Muscle of arm (tissue), 12 donors: ENCODE measurements around the gene UBL5. TPM values are rescaled to one million over a fixed set of nuclear protein-coding genes. Genes with fewer than 3 reads are reported as not detected.
A peak's percentile ranks its signal among the peaks of the same experiment; 100 is the strongest.

ENCODE experiments used
- DNase-seq: peaks from one replicate; pipeline ENCODE4 v3.0.0-alpha.2; 2013
- polyA plus RNA-seq, 12 donors: library from polyadenylated mRNA; unstranded; fragments of 120-200 nt; gene quantifications; one replicate each; pipeline ENCODE4 v1.2.1, GENCODE V29; 2013; ENCODE audit not compliant: insufficient read length in 12 of 12

UBL5 gene
- polyA plus RNA-seq, 12 donors, result 111 to 252 (median 182) TPM; not detected in 1

- DNase-seq, result no peak
Measured at GRCh38 chr19:9848060-9848459, 20.3 kb downstream of the UBL5 start.

- no peak for DNase-seq
Measured at GRCh38 chr19:9848762-9849161, 21.0 kb downstream of the UBL5 start.

GRCh38 chr19:9849791-9850190, 22.1 kb downstream of the UBL5 start:
- no peak for DNase-seq

- DNase-seq, result no peak
Measured at GRCh38 chr19:9850235-9850959, 22.7 kb downstream of the UBL5 start.

GRCh38 chr19:9854282-9854846, 26.6 kb downstream of the UBL5 start:
- no peak for DNase-seq

GRCh38 chr19:9856609-9857008, 28.9 kb downstream of the UBL5 start:
- no peak for DNase-seq

GRCh38 chr19:9857076-9857721, 29.5 kb downstream of the UBL5 start:
- DNase-seq, result no peak

- DNase-seq, result no peak
Measured at GRCh38 chr19:9857920-9858746, 30.4 kb downstream of the UBL5 start.

GRCh38 chr19:9858766-9859165, 31.0 kb downstream of the UBL5 start:
- no peak for DNase-seq

- DNase-seq, result no peak
Measured at GRCh38 chr19:9860407-9860806, 32.7 kb downstream of the UBL5 start.

- no peak for DNase-seq
Measured at GRCh38 chr19:9861503-9861902, 33.8 kb downstream of the UBL5 start.

GRCh38 chr19:9862938-9863337, 35.2 kb downstream of the UBL5 start:
- no peak for DNase-seq

GRCh38 chr19:9863759-9864158, 36.0 kb downstream of the UBL5 start:
- no peak for DNase-seq

- DNase-seq, result peak; percentile 21
Measured at GRCh38 chr19:9865732-9866501, 38.2 kb downstream of the UBL5 start.

- DNase-seq, result no peak
Measured at GRCh38 chr19:9868983-9869617, 41.4 kb downstream of the UBL5 start.

- DNase-seq, result no peak
Measured at GRCh38 chr19:9871626-9872338, 44.1 kb downstream of the UBL5 start.

- DNase-seq, result no peak
Measured at GRCh38 chr19:9872618-9873242, 45.0 kb downstream of the UBL5 start.

GRCh38 chr19:9875031-9875627, 47.4 kb downstream of the UBL5 start:
- no peak for DNase-seq

GRCh38 chr19:9875796-9876195, 48.1 kb downstream of the UBL5 start:
- DNase-seq, result no peak
